ENCODE data around the gene STK35.

Gene STK35

DNA sequence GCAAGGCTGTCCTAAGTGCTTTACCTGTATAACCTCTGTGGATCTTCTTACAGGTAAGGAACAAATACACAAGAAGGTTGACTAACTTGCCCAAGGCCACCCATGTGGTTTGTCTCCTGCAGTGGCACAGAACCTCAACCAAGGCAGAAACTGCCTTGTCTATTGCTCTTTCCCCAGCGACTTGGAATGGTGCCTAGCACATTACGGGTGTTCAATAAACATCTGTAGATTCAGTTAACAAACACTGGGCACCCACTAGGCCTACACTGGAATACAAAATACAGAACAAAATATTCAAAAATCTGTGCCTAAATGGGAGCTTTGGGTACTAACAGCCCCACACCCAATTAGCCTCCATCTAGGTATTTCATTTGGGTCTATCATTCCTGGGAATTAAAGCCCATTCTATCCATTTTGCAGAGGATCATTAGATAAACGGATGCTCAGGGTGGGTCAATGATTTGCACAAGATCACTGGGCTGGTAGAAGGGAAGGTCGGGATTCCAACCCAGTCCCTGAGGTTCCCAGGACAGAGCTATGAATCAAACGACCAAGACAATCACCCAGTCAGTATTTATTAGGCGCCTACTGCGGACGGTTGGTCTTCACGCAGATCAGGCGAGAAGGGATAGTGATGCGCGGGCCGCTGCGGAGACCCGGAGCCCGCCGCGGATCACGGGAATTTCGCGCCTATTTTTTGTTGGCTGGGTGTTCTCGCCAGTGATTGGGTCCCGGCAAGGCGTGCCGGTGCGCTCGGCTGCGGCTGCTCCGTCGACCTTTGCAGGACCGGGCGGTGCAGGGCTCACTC, at the start of gene STK35:
STK35 (plus strand) TSS at position 771 of the 808 bp plus-strand sequence. CDS start 55 bp downstream, outside the sequence.
- DNase-seq = no peak
- Histone ChIP-seq H3K36me3 (replicated peaks) (no peaks in the 10 kb centered on the region), H3K27me3 (replicated peaks) (no peaks in the 10 kb centered on the region), H3K4me3 (ENCODE audit: low read depth, low read length) (peak within 1 kb of the TSS; percentile 93), H3K27ac (peak within 1 kb of the TSS; percentile 100)
- TF ChIP-seq CTCF (IDR thresholded peaks at IDR 0.05; ENCODE audit: low read depth, low read length, missing control alignments) = no peak
- in situ Hi-C loops (cut with HindIII; ENCODE audit: low pct_ligation_motif_present, low sequenced_read_pairs) = no loop called here

- Histone ChIP-seq H3K27ac (no peak overlapping the region), H3K27me3 (replicated peaks) (no peaks in the 10 kb centered on the region), H3K36me3 (replicated peaks) (no peaks in the 10 kb centered on the region), H3K4me3 (ENCODE audit: low read depth, low read length) (no peak overlapping the region)
- no peak for DNase-seq
- no peak for TF ChIP-seq CTCF (IDR thresholded peaks at IDR 0.05; ENCODE audit: low read depth, low read length, missing control alignments)
- in situ Hi-C loops (cut with HindIII; ENCODE audit: low pct_ligation_motif_present, low sequenced_read_pairs) = no loop called here
Measured at GRCh38 chr20:2051946-2052345, 49.7 kb upstream of the STK35 start.

DNA sequence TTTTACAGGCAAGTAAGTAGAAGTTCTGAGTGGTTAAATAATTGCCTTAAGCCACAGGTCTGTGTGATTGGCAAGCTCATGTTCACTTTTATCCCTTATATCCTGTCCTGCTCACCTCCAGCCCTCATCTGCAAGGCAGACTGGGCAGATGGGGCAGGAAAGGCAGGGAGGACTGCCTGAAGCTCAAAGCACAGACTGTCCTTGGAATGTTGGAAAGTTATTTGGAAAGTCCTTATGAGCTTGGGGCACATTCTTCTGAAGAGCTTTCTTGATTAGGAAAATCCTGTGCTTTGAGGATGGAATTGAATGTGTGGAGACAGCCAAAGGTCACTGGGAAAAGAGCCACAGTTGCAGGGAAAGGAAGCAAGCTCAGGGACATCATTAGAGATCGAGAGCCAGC, 48.9 kb upstream of the STK35 start:
- H3K27ac ChIP-seq = no peak overlapping the region

DNA sequence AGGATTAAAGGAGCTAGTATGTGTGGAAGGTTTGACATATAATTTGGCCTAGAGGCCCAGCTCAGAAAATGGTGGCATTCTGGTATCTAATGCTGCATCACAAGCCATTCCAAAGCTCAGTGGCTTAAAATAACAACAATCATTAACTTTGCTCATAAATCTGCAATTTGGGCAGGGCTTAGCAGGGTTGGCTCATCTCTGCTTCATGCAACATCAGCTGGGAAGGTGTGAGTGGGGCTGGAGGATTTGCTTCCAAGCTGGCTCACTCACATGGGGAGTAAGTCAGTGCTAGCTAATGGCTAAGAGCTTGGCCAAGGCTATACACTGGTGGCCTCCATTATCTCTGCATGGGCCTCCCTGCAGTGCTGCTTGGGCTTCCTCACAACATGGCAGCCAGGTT, 48.0 kb upstream of the STK35 start:
- TF ChIP-seq CTCF (IDR thresholded peaks at IDR 0.05; ENCODE audit: low read depth, low read length, missing control alignments) = no peak
- Histone ChIP-seq H3K4me3 (ENCODE audit: low read depth, low read length) (no peak overlapping the region), H3K36me3 (replicated peaks) (no peaks in the 10 kb centered on the region), H3K27ac (no peak overlapping the region), H3K27me3 (replicated peaks) (no peaks in the 10 kb centered on the region)
- in situ Hi-C loops (cut with HindIII; ENCODE audit: low pct_ligation_motif_present, low sequenced_read_pairs) = no loop called here
- no peak for DNase-seq

More for the DNA sequence above, 48.9 kb upstream of the STK35 start:
- Histone ChIP-seq H3K4me3 (ENCODE audit: low read depth, low read length) (no peak overlapping the region), H3K36me3 (replicated peaks) (no peaks in the 10 kb centered on the region), H3K27me3 (replicated peaks) (no peaks in the 10 kb centered on the region)
- no peak for DNase-seq
- in situ Hi-C loops (cut with HindIII; ENCODE audit: low pct_ligation_motif_present, low sequenced_read_pairs) = no loop called here
- no peak for TF ChIP-seq CTCF (IDR thresholded peaks at IDR 0.05; ENCODE audit: low read depth, low read length, missing control alignments)

DNA sequence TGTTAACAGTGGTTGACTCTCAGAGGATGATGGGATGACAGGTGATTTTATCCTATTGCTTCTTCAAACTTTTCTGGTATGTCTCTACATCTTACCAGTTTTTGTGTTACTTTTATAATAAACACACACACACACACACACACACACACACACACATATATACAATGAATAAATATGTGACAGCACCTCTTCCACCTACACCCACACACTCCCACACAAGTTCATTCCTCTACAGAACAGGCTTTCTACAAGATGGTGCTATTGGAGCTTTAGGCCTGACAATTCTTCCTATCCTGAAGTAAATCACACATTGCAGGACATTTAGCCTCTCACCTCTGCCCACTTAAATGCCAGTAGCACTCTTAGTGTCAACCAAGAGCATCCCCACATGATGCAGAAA, 46.7 kb upstream of the STK35 start:
- Histone ChIP-seq H3K4me3 (ENCODE audit: low read depth, low read length) (no peak overlapping the region), H3K36me3 (replicated peaks) (no peaks in the 10 kb centered on the region), H3K27me3 (replicated peaks) (no peaks in the 10 kb centered on the region), H3K27ac (no peak overlapping the region)
- no peak for TF ChIP-seq CTCF (IDR thresholded peaks at IDR 0.05; ENCODE audit: low read depth, low read length, missing control alignments)
- in situ Hi-C loops (cut with HindIII; ENCODE audit: low pct_ligation_motif_present, low sequenced_read_pairs) = no loop called here
- DNase-seq = no peak

- no peak for DNase-seq
- TF ChIP-seq CTCF (IDR thresholded peaks at IDR 0.05; ENCODE audit: low read depth, low read length, missing control alignments) = no peak
- Histone ChIP-seq H3K4me3 (ENCODE audit: low read depth, low read length) (no peak overlapping the region), H3K27me3 (replicated peaks) (no peaks in the 10 kb centered on the region), H3K27ac (no peak overlapping the region), H3K36me3 (replicated peaks) (no peaks in the 10 kb centered on the region)
- in situ Hi-C loops (cut with HindIII; ENCODE audit: low pct_ligation_motif_present, low sequenced_read_pairs) = no loop called here
Measured at GRCh38 chr20:2059411-2059810, 42.2 kb upstream of the STK35 start.

All from brain microvascular endothelial cell (primary cell).